GM23338 (cell line): ENCODE results near the gene EXO1. TPM values are rescaled to one million over a fixed set of nuclear protein-coding genes. Genes with fewer than 3 reads are reported as not detected.

Source experiments
- ATAC-seq: fragments of 200-7000 bp; cut with Tn5 transposase; 3 replicates; pipeline ENCODE4 v1.9.1; 2020
- DNase-seq: peaks from one replicate; pipeline ENCODE4 v3.0.0-alpha.2; 2015; ENCODE audit warnings: low spot score
- H2AFZ ChIP-seq: fragments of 200-600 bp; sonication (generic); 2 replicates; pipeline ENCODE4 v1.8.0; 2016; ENCODE audit warnings: antibody characterized with exemption, mild to moderate bottlenecking, moderate library complexity
- H3F3A ChIP-seq: fragments of 200-600 bp; sonication (generic); replicated peaks from 2 replicates; pipeline ENCODE4 v1.8.0; 2017; ENCODE audit warnings: antibody characterized with exemption, mixed run types, low read depth
- H3K27ac ChIP-seq: fragments of 200-600 bp; sonication (generic); 2 replicates; pipeline ENCODE4 v1.6.1; 2016; ENCODE audit warnings: low read depth
- H3K27me3 ChIP-seq: fragments of 200-600 bp; sonication (generic); 2 replicates; pipeline ENCODE4 v1.8.0; 2016; ENCODE audit warnings: mild to moderate bottlenecking, mixed run types, moderate library complexity; ENCODE audit not compliant: insufficient read depth
- H3K36me3 ChIP-seq: fragments of 200-600 bp; sonication (generic); 2 replicates; pipeline ENCODE4 v1.8.0; 2016; ENCODE audit warnings: mild to moderate bottlenecking; ENCODE audit not compliant: insufficient read depth
- H3K4me1 ChIP-seq: fragments of 200-600 bp; sonication (generic); 2 replicates; pipeline ENCODE4 v1.8.0; 2016; ENCODE audit warnings: mild to moderate bottlenecking, moderate library complexity; ENCODE audit not compliant: insufficient read depth
- H3K4me2 ChIP-seq: fragments of 200-600 bp; sonication (generic); 2 replicates; pipeline ENCODE4 v1.7.1; 2017; ENCODE audit warnings: mixed run types
- H3K4me3 ChIP-seq: fragments of 200-600 bp; sonication (generic); 2 replicates; pipeline ENCODE4 v1.6.1; 2016; ENCODE audit warnings: mixed run types
- H3K79me2 ChIP-seq: fragments of 200-600 bp; sonication (generic); replicated peaks from 2 replicates; pipeline ENCODE4 v1.8.0; 2017; ENCODE audit warnings: mild to moderate bottlenecking; ENCODE audit not compliant: insufficient read depth
- H3K9me2 ChIP-seq: fragments of 200-600 bp; sonication (generic); 2 replicates; pipeline ENCODE4 v1.8.0; 2017; ENCODE audit not compliant: insufficient read depth
- H4K20me1 ChIP-seq: fragments of 200-600 bp; sonication (generic); replicated peaks from 2 replicates; pipeline ENCODE4 v1.8.0; 2017; ENCODE audit warnings: mild to moderate bottlenecking; ENCODE audit not compliant: insufficient read depth
- H3K27ac Mint-ChIP-seq: 2 replicates; pipeline ENCODE4 v1.8.0; 2020; ENCODE audit warnings: inconsistent platforms, mild to moderate bottlenecking, moderate library complexity, mixed read lengths
- H3K27me3 Mint-ChIP-seq: 3 replicates; pipeline ENCODE4 v1.8.0; 2022; ENCODE audit warnings: low read depth, mild to moderate bottlenecking, moderate library complexity, mixed read lengths, inconsistent platforms; ENCODE audit not compliant: insufficient read depth, poor library complexity
- H3K36me3 Mint-ChIP-seq: 3 replicates; pipeline ENCODE4 v1.8.0; 2021; ENCODE audit warnings: low read depth, mild to moderate bottlenecking, inconsistent platforms, moderate library complexity, mixed read lengths
- H3K4me1 Mint-ChIP-seq: 3 replicates; pipeline ENCODE4 v1.8.0; 2020; ENCODE audit warnings: mild to moderate bottlenecking, inconsistent platforms, mixed read lengths
- H3K4me3 Mint-ChIP-seq: 3 replicates; pipeline ENCODE4 v1.8.0; 2021; ENCODE audit warnings: moderate library complexity, mild to moderate bottlenecking, inconsistent platforms, mixed read lengths
- H3K9me3 Mint-ChIP-seq: 3 replicates; pipeline ENCODE4 v1.8.0; 2020; ENCODE audit warnings: moderate library complexity, mild to moderate bottlenecking, inconsistent platforms, mixed read lengths
- CREB1 ChIP-seq: fragments of 250-450 bp; sonication (Bioruptor Pico); IDR thresholded peaks from 2 replicates; pipeline ENCODE4 v1.5.0; 2020; ENCODE audit warnings: low read depth, mild to moderate bottlenecking, moderate library complexity
- ETS1 ChIP-seq: IDR thresholded peaks from 2 replicates; pipeline ENCODE4 v1.6.1; 2016; ENCODE audit warnings: antibody characterized with exemption
- EZH2 ChIP-seq: fragments of 200-600 bp; sonication (generic); IDR thresholded peaks from one replicate; pipeline ENCODE4 v1.8.0; 2017; ENCODE audit warnings: antibody characterized with exemption, mild to moderate bottlenecking, low read depth; ENCODE audit not compliant: unreplicated experiment
- JUNB ChIP-seq: IDR thresholded peaks from one replicate; pipeline ENCODE4 v1.6.1; 2016; ENCODE audit warnings: antibody characterized with exemption; ENCODE audit not compliant: unreplicated experiment
- NANOG ChIP-seq: IDR thresholded peaks from 2 replicates; pipeline ENCODE4 v1.6.1; 2016; ENCODE audit warnings: antibody characterized with exemption, borderline replicate concordance
- POLR2AphosphoS5 ChIP-seq: IDR thresholded peaks from 2 replicates; pipeline ENCODE4 v1.6.1; 2016; ENCODE audit warnings: antibody characterized with exemption, low read depth
- STAT1 ChIP-seq: IDR thresholded peaks from one replicate; pipeline ENCODE4 v1.6.1; 2016; ENCODE audit warnings: antibody characterized with exemption; ENCODE audit not compliant: unreplicated experiment
- ZNF114 ChIP-seq: fragments of 250-450 bp; sonication (Bioruptor Pico); IDR thresholded peaks from 2 replicates; pipeline ENCODE4 v1.5.0; 2020; ENCODE audit warnings: mild to moderate bottlenecking, moderate library complexity
- ZNF331 ChIP-seq: fragments of 250-450 bp; sonication (Bioruptor Pico); IDR thresholded peaks from 2 replicates; pipeline ENCODE4 v1.5.0; 2020; ENCODE audit warnings: low read depth, mild to moderate bottlenecking, moderate library complexity
- polyA plus RNA-seq: library from polyadenylated mRNA; unstranded; fragments of >200 nt; fragmentation: Nextera tagmentation; extraction: Ambion mirVana; gene quantifications from 2 replicates; pipeline ENCODE4 v1.2.1, GENCODE V29; 2016
- total RNA-seq: library from RNA; depleted of rRNA; stranded (reverse); fragments of >200 nt; shearing (Covaris generic); gene quantifications from 2 replicates; pipeline ENCODE4 v1.2.3, GENCODE V29; 2014
- TF ChIP-seq, protein P1 (sequence below): IDR thresholded peaks from one replicate; pipeline ENCODE4 v1.6.1; 2018; ENCODE audit warnings: antibody characterized with exemption; ENCODE audit not compliant: unreplicated experiment
- TF ChIP-seq, protein P2 (sequence below): fragments of 250-450 bp; sonication (Bioruptor Pico); IDR thresholded peaks from 2 replicates; pipeline ENCODE4 v1.5.0; 2020; ENCODE audit warnings: mild to moderate bottlenecking, moderate library complexity

The EXO1 gene
- total and polyA plus RNA-seq, 2 experiments from 2014 or later, result 16.2 to 34.0 TPM

DNA sequence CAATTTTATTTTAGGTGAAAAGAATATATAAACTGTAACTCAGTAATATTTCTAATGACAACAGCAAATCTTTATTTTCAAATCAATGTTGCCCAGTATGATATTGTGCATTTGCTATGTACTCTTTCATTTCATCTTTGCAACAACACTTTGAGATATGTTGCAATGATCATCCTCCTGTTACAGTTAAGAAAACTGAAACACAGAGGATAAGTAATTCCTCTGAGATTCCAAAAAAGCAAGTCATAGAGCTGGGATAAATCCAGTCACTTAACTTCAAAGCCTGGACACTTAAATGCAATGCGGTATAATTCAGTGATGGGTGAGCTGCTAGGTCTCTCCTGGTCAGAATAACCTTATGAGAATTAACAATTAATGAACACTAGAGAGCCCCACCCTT lies 48.6 kb upstream of the EXO1 start:
- Histone ChIP-seq H3K4me2 (no peak overlapping the region), H3K27me3 (no peaks in the 10 kb centered on the region), H3F3A (no peaks in the 10 kb centered on the region), H3K9me2 (no peaks in the 10 kb centered on the region), H3K4me1 (no peaks in the 10 kb centered on the region), H3K79me2 (no peaks in the 10 kb centered on the region), H3K27ac (no peak overlapping the region), H2AFZ (no peak overlapping the region), H4K20me1 (no peaks in the 10 kb centered on the region), H3K4me3 (no peak overlapping the region), H3K36me3 (no peaks in the 10 kb centered on the region)
- H3K36me3 Mint-ChIP-seq, result no peaks in the 10 kb centered on the region
- TF ChIP-seq EZH2 (no peak), STAT1 (no peak)
- peaks cover 9% of the 10 kb centered on the region; the same call in 2 of the 3 replicates for H3K4me1 Mint-ChIP-seq
- H3K27ac Mint-ChIP-seq, result no peak overlapping the region
- H3K27me3 Mint-ChIP-seq, result peaks cover 3% of the 10 kb centered on the region
- H3K9me3 Mint-ChIP-seq, result no peaks in the 10 kb centered on the region
- ATAC-seq (no peak), DNase-seq (no peak)
- H3K4me3 Mint-ChIP-seq, result no peak overlapping the region

DNA sequence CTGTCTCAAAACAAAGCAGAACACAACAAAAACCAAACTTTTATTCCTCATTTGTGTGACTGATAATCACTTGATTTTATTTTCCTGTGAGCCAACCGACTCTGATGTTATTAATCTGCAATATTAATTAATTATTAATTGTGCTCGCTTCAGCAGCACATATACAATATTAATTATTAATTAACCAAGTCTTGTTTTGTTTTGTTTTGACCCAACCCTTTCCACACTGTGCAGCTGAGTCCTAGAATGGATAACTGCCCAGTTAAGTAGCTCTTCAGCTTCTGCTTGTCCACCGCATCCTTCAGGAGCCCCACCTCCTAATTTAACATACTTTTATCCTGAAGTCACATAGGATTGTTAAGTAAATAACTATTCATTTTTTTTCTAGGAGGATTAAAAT lies 47.4 kb upstream of the EXO1 start:
- Histone ChIP-seq H3K27ac (no peak overlapping the region), H3K4me2 (no peak overlapping the region), H3K4me3 (no peak overlapping the region), H3K79me2 (no peaks in the 10 kb centered on the region), H4K20me1 (no peaks in the 10 kb centered on the region), H2AFZ (no peak overlapping the region), H3K36me3 (no peaks in the 10 kb centered on the region), H3K4me1 (no peaks in the 10 kb centered on the region), H3K9me2 (no peaks in the 10 kb centered on the region), H3K27me3 (no peaks in the 10 kb centered on the region), H3F3A (no peaks in the 10 kb centered on the region)
- no peaks in the 10 kb centered on the region for H3K4me1 Mint-ChIP-seq
- no peak overlapping the region for H3K27ac Mint-ChIP-seq
- H3K36me3 Mint-ChIP-seq, result no peaks in the 10 kb centered on the region
- DNase-seq (no peak), ATAC-seq (no peak)
- peaks cover 3% of the 10 kb centered on the region for H3K27me3 Mint-ChIP-seq
- no peak overlapping the region for H3K4me3 Mint-ChIP-seq
- no peaks in the 10 kb centered on the region for H3K9me3 Mint-ChIP-seq
- no peak for TF ChIP-seq ZNF331 (CRISPR knock-in tag)
- no peak for TF ChIP-seq STAT1
- TF ChIP-seq, protein P1, sequence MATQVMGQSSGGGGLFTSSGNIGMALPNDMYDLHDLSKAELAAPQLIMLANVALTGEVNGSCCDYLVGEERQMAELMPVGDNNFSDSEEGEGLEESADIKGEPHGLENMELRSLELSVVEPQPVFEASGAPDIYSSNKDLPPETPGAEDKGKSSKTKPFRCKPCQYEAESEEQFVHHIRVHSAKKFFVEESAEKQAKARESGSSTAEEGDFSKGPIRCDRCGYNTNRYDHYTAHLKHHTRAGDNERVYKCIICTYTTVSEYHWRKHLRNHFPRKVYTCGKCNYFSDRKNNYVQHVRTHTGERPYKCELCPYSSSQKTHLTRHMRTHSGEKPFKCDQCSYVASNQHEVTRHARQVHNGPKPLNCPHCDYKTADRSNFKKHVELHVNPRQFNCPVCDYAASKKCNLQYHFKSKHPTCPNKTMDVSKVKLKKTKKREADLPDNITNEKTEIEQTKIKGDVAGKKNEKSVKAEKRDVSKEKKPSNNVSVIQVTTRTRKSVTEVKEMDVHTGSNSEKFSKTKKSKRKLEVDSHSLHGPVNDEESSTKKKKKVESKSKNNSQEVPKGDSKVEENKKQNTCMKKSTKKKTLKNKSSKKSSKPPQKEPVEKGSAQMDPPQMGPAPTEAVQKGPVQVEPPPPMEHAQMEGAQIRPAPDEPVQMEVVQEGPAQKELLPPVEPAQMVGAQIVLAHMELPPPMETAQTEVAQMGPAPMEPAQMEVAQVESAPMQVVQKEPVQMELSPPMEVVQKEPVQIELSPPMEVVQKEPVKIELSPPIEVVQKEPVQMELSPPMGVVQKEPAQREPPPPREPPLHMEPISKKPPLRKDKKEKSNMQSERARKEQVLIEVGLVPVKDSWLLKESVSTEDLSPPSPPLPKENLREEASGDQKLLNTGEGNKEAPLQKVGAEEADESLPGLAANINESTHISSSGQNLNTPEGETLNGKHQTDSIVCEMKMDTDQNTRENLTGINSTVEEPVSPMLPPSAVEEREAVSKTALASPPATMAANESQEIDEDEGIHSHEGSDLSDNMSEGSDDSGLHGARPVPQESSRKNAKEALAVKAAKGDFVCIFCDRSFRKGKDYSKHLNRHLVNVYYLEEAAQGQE, result no peak
- TF ChIP-seq POLR2AphosphoS5, result no peak
- no peak for TF ChIP-seq NANOG
- TF ChIP-seq ETS1, result no peak
- TF ChIP-seq, protein P2, sequence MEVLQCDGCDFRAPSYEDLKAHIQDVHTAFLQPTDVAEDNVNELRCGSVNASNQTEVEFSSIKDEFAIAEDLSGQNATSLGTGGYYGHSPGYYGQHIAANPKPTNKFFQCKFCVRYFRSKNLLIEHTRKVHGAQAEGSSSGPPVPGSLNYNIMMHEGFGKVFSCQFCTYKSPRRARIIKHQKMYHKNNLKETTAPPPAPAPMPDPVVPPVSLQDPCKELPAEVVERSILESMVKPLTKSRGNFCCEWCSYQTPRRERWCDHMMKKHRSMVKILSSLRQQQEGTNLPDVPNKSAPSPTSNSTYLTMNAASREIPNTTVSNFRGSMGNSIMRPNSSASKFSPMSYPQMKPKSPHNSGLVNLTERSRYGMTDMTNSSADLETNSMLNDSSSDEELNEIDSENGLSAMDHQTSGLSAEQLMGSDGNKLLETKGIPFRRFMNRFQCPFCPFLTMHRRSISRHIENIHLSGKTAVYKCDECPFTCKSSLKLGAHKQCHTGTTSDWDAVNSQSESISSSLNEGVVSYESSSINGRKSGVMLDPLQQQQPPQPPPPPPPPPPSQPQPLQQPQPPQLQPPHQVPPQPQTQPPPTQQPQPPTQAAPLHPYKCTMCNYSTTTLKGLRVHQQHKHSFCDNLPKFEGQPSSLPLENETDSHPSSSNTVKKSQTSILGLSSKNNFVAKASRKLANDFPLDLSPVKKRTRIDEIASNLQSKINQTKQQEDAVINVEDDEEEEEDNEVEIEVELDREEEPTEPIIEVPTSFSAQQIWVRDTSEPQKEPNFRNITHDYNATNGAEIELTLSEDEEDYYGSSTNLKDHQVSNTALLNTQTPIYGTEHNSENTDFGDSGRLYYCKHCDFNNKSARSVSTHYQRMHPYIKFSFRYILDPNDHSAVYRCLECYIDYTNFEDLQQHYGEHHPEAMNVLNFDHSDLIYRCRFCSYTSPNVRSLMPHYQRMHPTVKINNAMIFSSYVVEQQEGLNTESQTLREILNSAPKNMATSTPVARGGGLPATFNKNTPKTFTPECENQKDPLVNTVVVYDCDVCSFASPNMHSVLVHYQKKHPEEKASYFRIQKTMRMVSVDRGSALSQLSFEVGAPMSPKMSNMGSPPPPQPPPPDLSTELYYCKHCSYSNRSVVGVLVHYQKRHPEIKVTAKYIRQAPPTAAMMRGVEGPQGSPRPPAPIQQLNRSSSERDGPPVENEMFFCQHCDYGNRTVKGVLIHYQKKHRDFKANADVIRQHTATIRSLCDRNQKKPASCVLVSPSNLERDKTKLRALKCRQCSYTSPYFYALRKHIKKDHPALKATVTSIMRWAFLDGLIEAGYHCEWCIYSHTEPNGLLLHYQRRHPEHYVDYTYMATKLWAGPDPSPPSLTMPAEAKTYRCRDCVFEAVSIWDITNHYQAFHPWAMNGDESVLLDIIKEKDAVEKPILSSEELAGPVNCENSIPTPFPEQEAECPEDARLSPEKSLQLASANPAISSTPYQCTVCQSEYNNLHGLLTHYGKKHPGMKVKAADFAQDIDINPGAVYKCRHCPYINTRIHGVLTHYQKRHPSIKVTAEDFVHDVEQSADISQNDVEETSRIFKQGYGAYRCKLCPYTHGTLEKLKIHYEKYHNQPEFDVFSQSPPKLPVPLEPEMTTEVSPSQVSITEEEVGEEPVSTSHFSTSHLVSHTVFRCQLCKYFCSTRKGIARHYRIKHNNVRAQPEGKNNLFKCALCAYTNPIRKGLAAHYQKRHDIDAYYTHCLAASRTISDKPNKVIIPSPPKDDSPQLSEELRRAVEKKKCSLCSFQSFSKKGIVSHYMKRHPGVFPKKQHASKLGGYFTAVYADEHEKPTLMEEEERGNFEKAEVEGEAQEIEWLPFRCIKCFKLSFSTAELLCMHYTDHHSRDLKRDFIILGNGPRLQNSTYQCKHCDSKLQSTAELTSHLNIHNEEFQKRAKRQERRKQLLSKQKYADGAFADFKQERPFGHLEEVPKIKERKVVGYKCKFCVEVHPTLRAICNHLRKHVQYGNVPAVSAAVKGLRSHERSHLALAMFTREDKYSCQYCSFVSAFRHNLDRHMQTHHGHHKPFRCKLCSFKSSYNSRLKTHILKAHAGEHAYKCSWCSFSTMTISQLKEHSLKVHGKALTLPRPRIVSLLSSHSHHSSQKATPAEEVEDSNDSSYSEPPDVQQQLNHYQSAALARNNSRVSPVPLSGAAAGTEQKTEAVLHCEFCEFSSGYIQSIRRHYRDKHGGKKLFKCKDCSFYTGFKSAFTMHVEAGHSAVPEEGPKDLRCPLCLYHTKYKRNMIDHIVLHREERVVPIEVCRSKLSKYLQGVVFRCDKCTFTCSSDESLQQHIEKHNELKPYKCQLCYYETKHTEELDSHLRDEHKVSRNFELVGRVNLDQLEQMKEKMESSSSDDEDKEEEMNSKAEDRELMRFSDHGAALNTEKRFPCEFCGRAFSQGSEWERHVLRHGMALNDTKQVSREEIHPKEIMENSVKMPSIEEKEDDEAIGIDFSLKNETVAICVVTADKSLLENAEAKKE (CRISPR knock-in tag), result no peak
- TF ChIP-seq JUNB, result no peak
- TF ChIP-seq ZNF114, result no peak
- TF ChIP-seq EZH2, result no peak
- no peak for TF ChIP-seq CREB1 (CRISPR knock-in tag)
